NCI-H1436 treated with DMSO at 0.1 percent for 48 hours (cell line): Measurements from ENCODE around the gene OMP.

Source experiments
- DNase-seq: peaks from one replicate; lab custom pipeline; 2025; lab: John Stamatoyannopoulos, UW

Gene OMP

DNA sequence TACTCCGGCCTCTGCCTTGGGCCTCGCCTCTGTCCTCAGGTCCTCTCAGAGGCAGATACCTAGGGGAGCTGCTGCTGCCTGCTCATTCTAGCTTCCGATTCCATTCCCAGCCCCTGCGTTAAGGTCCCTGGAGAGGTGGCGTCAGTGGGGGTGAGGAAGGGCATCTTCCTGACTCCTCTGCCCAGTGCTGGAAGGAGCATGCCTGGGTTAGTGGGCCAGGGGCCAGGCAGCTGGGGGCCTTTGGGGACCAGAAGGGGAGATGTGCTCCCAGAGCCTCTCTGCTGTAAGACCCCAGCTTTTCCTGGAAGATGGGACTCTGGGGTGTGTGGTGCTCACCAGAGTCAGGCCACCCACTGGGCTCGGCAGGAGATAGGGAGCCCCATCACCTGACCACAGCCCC lies 21.8 kb downstream of the OMP start:
- DNase-seq: no peak

DNA sequence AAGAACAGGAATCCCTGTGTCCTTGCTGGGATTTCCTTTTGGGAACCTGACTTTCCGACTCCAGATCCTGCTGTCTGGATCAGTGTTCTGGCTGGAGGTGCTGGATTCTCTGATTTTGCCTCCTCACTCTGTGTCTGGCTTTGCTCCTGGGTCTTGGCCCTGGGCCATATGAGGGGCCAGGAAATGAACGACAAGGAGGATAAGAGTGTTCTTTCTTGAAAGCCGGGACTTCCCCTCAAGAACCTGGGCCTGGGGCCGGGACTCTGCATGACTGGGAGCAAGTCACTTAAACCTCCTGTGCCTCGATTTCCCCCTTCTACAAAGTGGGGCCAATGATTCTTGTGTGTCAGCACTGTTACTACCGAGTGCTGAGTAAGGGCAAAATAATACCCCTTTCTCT lies 22.6 kb downstream of the OMP start:
- DNase-seq: no peak

DNA sequence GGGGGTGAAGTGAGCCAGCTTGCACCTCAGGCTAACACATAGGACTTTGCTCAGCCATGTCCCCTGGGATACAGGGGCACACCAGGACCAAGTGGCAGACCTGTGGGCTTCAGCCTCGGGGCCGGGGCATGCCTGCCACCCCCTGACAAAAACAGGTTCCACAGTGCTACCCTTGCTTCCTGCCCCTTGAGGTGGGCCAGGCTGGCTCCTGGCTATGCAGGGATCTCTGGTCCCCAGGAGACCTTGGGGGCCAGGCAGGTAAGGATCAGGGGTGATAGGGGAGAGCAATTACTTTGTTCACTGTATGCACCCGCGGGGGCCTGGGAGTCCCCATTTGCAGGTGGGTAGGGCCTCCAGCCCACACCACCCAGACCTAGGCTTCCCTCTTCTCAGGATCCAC lies 23.1 kb downstream of the OMP start:
- no peak for DNase-seq

DNA sequence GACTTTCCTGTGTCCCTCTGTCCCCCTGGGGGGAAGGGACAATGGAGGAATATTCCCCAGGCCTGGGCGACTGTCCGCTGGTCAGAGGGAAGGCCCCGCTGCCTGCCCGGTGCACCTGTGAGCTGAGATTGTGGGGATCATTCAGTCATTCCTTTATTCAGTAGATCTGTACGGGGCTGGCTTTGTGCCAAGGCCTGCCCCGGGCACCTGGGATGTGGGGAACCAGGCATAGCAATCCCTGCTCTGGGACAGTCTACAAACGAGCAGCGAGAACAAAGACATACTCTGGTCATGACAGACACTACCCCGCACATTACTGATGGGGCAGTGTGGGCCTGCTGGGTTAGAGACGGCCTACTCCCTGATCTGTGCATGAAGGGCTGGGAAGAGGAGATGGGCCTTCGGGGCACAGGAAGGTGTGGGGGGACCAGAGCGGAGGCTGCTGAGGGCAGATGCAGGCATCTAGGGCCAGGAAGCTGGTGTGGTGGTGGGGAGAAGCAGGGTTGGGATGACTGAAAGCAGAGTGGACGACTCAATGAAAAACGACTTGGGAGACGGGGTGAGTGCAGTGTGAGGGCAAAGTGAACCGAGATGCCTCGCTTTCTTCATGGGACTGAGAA lies 23.6 kb downstream of the OMP start:
- no peak for DNase-seq

DNA sequence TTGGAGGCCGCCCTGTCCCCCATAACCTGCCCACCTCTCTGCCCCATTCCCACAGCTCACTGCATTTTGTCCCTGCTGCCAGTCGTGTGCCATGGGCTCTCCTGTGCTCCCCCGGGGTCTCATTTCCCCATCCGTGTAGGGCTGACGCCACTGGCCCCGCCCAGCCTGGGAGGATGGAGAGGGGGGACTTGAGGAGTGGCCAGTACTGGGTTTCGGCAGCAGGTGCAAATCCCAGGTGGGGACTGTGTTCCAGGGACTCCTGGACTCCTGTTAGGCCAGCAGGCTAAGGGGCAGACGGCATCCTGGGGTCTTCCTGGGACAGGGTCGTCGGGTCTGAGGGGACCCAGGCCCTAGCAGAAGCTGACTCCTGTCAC lies 24.2 kb downstream of the OMP start:
- DNase-seq: no peak

GRCh38 chr11:77127235-77127911 lies 24.7 kb downstream of the OMP start:
- no peak for DNase-seq

DNA sequence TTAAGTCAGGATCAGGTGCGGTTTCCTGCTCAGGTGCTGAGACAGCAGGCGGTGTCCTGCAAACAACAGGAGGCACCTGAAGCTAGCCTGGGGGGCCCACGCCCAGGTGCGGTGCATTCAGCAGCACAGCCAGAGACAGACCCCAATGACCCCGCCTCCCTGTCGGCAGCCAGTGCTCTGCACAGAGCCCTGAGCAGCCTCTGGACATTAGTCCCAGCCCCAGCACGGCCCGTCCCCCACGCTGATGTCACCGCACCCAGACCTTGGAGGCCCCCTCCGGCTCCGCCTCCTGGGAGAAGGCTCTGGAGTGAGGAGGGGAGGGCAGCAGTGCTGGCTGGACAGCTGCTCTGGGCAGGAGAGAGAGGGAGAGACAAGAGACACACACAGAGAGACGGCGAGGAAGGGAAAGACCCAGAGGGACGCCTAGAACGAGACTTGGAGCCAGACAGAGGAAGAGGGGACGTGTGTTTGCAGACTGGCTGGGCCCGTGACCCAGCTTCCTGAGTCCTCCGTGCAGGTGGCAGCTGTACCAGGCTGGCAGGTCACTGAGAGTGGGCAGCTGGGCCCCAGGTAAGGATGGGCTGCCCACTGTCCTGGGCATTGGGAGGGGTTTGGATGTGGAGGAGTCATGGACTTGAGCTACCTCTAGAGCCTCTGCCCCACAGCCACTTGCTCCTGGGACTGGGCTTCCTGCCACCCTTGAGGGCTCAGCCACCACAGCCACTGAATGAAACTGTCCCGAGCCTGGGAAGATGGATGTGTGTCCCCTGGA lies 25.5 kb downstream of the OMP start, which contains the start of gene MYO7A:
Gene MYO7A (plus strand): TSS at position 327 of the 772 bp plus-strand sequence. CDS start 2,389 bp downstream, outside the sequence.
- DNase-seq: no peak

DNA sequence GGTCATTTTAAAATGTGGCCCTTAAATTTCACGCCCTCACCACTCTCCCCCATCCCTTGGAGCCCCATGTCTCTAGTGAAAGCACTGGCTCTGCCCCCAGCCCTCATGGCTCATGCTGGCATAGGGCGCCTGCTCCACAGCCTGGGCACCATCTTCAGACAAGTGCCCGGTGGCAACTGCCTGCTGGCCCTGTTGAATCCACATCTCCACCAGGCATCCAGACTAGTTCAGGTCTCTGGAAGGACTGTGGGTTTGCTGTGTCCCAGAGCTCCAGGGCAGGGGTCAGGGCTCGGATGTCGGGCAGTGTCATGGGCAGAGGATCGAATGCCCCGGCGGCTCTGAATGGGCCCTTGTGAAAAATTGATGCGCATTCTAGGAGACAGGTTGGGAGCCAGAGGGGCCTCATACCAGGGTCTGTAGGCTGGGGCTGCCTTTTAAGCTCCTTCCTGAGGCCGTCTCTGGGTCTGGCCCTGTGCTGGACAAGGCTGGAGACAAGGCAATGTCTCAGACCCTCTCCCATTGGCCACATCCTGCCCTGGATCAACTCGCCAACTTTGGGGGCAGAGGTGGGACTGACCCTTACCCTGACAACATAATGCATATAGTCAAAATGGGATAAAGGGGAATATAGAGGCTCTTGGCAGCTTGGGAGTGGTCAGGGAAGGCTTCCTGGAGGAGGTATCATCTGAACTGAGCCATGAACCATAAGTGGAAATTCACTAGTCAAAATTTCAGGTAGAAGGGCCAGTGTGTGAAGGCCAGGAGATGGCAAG lies 26.6 kb downstream of the OMP start:
- no peak for DNase-seq

DNA sequence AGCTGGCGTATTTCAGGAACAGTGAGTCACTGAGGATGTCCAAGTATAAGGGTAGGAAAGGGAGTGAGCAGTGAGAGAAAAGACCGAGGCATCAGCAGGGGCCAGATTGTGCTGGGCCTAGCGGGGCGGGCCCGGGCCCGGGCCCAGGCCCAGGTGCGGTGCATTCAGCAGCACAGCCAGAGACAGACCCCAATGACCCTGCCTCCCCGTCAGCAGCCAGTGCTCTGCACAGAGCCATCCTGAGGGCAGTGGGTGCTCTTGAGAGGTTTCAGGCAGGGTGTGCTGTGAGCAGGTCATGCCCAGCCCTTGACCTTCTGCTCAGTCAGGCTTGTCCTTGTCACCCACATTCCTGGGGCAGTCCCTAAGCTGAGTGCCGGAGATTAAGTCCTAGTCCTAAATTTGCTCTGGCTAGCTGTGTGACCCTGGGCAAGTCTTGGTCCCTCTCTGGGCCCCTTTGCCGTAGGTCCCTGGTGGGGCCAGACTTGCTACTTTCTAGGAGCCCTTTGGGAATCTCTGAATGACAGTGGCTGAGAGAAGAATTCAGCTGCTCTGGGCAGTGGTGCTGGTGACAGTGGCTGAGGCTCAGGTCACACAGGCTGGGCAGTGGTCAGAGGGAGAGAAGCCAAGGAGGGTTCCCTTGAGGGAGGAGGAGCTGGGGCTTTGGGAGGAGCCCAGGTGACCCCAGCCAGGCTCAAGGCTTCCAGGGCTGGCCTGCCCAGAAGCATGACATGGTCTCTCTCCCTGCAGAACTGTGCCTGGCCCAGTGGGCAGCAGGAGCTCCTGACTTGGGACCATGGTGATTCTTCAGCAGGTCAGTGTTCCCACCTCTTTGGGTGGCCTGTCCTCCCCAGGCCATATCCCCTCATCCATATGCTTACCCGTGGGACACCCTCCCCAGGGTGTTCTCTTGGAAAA lies 27.5 kb downstream of the OMP start:
- DNase-seq: no peak

DNA sequence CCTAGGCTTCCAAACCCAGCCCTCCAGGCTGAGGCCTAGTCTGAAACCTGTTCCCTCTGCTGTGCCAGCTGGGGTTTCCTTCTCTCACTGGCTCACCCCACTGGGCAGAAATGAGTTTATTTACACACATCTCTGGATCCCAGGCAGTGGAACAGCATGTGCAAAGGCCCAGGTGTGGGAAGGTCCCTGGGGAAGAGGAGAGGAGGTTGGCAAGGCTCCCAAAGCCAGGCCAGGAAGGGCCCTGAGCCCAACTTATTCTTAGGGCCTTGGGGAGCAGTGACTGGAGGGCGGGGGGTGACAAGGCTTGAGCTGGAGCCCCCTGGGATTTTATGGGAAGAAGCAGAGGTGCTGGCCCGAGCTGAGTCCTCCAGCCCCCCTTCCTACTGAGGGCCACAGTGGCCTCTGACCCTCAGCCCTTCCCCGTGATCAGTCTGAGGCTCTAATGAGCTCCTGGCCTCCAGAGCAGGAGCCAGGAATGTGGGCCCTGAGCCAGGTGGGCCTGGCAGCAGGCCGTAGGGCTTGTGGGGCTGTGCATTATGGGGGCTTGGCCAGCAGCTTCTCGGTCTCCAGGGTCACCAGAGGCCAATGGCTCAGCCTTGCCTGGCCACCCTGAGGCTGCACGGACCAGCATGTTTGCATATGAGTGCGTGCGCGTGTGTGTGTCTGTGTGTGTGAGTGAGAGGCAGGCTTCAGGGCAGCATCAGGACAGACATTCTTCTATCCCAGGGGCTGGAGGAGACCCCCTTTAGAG lies 28.3 kb downstream of the OMP start:
- no peak for DNase-seq

GRCh38 chr11:77131560-77131959 lies 28.9 kb downstream of the OMP start:
- DNase-seq: no peak

DNA sequence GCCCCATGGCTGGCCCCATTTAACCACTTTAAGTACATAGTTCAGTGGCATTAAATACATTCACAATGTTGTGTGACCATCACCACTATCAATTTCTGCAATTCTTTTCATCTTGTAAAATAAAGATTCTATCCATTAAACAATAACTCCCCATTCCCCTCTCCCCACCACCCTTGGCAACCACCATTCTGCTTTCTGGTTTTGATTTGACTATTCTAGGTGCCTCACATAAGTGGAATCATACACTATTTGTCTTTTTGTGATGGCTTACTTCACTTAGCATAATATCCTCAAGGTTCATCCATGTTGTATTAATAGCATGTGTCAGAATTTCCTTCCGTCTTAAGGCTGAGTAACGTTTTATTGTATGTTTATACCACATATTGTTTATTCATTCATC lies 32.4 kb downstream of the OMP start:
- DNase-seq: no peak

DNA sequence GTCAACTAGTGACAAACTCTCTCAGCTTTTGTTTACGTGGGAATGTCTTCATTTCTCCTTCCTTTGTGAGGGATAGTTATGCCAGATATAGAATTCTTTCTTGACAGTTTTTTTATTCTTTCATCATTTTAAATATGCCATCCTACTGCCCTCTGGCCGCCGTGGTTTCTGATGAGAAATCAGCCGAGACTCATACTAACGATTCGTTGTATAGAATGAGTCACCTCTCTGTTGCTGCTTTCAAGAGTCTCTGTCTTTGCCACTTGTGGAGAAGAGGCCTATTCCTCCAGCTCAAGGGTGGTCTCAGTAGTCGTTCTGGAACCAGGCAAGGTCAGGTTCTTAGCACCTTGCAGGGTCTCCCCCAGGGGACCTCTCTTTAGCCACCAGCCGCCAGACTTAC lies 33.4 kb downstream of the OMP start:
- no peak for DNase-seq

DNA sequence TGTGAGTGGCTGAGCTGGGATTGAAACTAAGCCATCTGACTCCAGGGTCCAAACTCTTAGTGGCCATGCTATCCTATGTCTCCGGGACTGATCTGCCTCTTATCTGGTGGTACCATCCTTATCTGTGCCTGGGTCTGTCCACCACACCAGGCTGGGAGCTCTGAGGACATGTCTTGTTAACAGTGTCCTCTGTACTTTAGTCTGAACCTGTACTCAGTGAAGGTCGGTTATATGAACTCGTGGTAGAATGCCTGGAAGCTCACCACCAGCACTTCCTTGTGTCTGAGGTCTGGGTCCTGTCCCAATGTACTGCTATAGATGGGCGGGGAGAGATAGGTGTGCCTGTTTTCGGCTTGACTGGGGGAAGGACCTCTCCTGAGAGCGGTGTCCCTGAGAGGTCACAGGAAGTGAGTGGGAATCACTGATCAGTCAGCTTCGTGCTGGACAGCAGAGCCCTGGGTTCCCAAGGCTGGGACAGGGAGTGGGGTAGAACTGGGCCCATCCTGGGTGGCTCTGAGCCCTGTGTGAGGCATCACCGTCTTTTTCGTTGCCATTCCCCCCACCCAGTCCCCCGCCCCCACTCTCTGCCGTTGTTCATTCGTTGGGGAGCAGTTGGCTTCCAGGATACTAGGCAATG lies 34.3 kb downstream of the OMP start:
- DNase-seq: no peak

- DNase-seq: no peak
Measured at GRCh38 chr11:77137421-77137820, 34.8 kb downstream of the OMP start.

DNA sequence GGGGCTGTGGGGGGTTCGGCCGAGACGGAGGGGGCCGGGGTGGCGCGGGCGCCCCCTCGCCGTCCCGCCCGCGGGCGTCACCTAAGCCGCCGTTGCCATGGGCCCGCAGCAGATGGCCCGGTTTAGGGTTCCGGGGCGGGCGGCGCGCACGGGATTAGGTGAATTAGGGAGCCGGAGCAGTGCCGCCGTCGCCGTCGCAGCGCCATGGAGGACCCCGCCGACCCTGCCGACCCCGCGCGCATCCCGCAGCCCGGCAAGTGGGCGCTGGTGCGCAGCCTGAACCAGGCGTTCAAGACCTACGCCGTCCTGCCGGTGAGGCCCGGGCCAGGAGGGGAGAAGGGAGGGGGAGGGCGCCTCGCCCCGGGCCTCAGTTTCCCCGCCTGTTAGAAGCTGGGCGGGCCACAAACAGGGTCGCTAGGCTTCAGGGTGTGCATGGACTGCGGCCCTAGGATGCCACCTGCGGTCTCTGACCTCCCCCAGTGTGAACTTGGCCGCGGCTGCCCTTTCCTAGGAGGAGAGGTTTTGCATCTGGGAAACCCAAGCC lies 35.5 kb downstream of the OMP start:
- no peak for DNase-seq

DNA sequence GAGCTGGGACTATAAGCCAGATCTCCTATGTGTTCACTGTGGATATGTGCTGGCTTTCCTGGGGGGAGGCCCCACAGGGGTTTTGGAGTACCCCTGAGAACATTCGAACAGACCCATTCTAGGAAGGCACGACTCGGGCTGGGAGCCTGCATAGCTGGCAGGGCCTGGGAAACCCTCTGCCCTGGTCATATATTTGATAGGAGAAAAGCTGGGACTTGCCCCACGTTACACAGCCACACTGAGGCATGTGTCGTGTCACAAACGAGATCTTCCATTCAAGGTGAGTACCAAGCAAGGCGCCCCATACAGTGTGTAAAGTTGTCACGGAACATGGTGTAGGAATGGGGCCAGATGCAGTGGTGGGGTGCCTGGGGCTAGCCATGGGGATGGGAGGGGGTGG lies 36.6 kb downstream of the OMP start:
- no peak for DNase-seq

DNA sequence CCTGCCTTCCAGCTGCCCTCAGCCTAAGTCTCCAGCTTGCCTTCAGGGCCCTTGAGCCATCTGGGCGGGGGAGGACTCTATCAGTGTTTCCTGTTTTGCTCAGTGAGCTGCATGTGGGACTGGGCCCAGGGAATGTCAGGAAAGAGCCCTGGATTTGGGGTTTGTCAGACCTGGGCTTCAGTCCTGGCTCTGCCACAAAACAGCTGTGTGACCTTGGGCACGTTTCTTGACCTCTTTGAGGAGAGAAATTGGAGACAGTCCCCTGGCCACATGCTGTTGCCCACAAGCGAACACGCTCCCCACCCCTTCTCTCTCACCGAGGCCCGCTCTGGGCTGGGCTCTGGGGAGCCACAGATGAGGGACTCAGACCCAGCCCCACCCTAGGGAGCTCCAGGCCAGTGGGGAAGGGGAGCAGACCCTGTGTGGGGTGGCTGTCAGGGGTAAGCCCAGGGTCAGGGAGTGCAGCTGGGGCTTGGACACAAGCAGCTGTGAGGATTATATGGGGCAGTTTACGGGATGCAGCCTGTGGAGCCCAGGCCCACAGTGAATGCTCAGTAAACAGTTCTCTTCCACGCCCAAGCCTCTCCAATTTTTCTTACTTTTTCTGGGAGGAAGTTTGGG lies 37.7 kb downstream of the OMP start:
- no peak for DNase-seq

- no peak for DNase-seq
Measured at GRCh38 chr11:77141034-77141433, 38.4 kb downstream of the OMP start.
